HUES64 (cell line): ENCODE results near the gene CACNA2D1.

Experiments
- H3K27ac ChIP-seq: 2 replicates; pipeline ENCODE4 v1.7.0; 2013; ENCODE audit warnings: low read depth, low read length, inconsistent platforms
- H3K27me3 ChIP-seq: 2 replicates; pipeline ENCODE4 v1.6.1; 2013; ENCODE audit warnings: mild to moderate bottlenecking, low read length; ENCODE audit not compliant: insufficient read depth
- H3K36me3 ChIP-seq: 2 replicates; pipeline ENCODE4 v1.6.1; 2013; ENCODE audit warnings: mild to moderate bottlenecking, low read length; ENCODE audit not compliant: insufficient read depth
- H3K4me1 ChIP-seq: 2 replicates; pipeline ENCODE4 v1.6.1; 2013; ENCODE audit warnings: mild to moderate bottlenecking, low read length, moderate library complexity; ENCODE audit not compliant: insufficient read depth
- H3K4me3 ChIP-seq: 2 replicates; pipeline ENCODE4 v1.5.1; 2013; ENCODE audit warnings: mild to moderate bottlenecking, low read length, moderate library complexity
- H3K9ac ChIP-seq: 2 replicates; pipeline ENCODE4 v1.6.1; 2013; ENCODE audit warnings: mild to moderate bottlenecking, low read depth, low read length
- H3K9me3 ChIP-seq: 2 replicates; pipeline ENCODE4 v1.6.1; 2013; ENCODE audit warnings: low read depth, low read length; ENCODE audit not compliant: insufficient read depth
- WGBS: fragments of 150-250, 120-280 bp; methylation state at CpG from one replicate; pipeline ENCODE4 v1.1.7; 2013; ENCODE audit warnings: missing lambda C conversion rate; 5-methylcytosine and 5-hydroxymethylcytosine counted together

Gene CACNA2D1

DNA sequence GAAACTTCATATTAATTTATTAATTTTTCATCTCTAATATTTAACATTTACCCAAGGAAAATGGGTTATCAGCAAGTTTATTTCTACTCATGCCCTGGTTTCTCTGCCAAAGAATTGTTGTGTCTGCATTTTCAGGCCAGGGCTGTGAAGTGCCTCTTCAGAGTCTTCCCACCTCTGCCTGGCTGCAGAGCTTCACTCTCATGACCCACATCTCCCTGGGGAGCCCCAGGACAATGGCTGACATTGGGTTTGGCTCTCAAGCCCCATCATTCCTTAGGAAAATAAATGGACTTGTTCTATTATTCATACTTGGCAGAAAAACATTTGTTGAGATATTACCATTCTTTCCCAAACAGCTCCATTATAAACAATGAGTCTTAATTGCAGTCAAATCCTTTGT, 30.3 kb downstream of the CACNA2D1 start:
- no peak overlapping the region for H3K4me3 ChIP-seq
- no peaks in the 10 kb centered on the region for H3K9me3 ChIP-seq
- no peaks in the 10 kb centered on the region for H3K4me1 ChIP-seq
- no peak overlapping the region for H3K9ac ChIP-seq
- no peaks in the 10 kb centered on the region for H3K36me3 ChIP-seq
- no peaks in the 10 kb centered on the region for H3K27me3 ChIP-seq
- H3K27ac ChIP-seq = no peak overlapping the region

DNA sequence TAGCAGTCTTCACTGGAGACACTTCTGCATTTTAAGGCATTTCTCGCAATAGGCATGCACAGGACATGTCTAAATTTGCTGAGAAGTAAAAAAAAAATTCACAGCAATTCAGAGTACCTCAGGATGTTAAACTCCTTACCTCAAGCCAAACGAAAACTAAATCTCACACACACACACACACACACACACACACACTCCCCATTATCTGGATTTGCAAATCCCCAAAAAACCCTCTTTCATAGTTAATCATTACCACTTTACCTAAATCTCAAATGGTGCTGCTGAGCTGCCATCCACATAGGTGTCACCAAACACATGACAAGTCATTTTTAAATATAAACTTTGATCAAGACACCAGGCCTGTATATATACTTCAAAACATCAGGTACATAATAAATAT, 31.8 kb downstream of the CACNA2D1 start:
- H3K27me3 ChIP-seq = no peaks in the 10 kb centered on the region
- no peak overlapping the region for H3K27ac ChIP-seq
- H3K9ac ChIP-seq = no peak overlapping the region
- H3K4me1 ChIP-seq = no peaks in the 10 kb centered on the region
- no peaks in the 10 kb centered on the region for H3K9me3 ChIP-seq
- no peaks in the 10 kb centered on the region for H3K36me3 ChIP-seq
- WGBS = 78% methylated on average over 2 of the region's 2 CpGs
- H3K4me3 ChIP-seq = no peak overlapping the region

DNA sequence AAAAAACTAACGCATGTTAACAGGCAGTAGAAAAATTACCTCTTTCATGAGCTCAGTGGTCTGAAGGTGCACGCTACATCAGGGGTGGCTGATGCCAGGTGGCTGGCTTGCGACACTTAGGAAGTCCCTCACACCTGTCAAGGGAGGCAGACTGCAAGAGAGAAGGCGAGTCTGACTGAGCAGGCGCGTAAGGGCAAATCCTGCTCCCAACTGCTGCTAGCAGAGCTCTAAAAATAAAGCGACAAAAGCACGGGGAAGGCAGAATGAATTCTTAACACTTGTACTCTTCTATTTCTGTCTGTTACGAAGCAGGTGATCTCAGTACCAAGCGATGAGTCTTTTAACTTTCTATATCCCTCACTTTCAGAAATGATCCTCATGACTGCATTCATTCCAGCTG, 33.1 kb downstream of the CACNA2D1 start:
- 95% methylated on average over 10 of the region's 10 CpGs for WGBS
- H3K27me3 ChIP-seq = no peaks in the 10 kb centered on the region

DNA sequence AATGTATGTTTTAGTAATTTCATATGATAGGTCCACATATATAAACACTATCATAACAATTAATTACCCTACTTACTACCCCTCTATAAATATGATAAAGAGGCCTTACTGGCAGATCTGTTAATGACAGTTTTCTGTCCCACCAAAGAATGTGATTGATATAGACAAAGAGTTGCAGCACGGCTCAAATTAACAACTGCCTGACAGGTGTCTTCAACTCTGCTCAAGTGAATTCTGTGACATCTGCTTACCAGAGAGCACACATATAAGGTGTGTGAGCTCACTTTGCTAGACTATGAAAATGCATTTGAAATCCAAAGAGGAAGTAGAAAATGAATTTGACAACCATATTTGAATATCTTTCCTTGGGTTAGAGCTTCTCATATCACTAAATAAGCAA, 36.6 kb downstream of the CACNA2D1 start:
- H3K4me3 ChIP-seq = no peak overlapping the region
- WGBS = 98% methylated on average over 1 of the region's 1 CpG
- H3K4me1 ChIP-seq = no peaks in the 10 kb centered on the region
- H3K27ac ChIP-seq = no peak overlapping the region
- H3K27me3 ChIP-seq = no peaks in the 10 kb centered on the region
- no peak overlapping the region for H3K9ac ChIP-seq
- H3K36me3 ChIP-seq = no peaks in the 10 kb centered on the region
- H3K9me3 ChIP-seq = no peaks in the 10 kb centered on the region

More for the DNA sequence above, 33.1 kb downstream of the CACNA2D1 start:
- no peak overlapping the region for H3K9ac ChIP-seq
- H3K9me3 ChIP-seq = no peaks in the 10 kb centered on the region
- H3K36me3 ChIP-seq = no peaks in the 10 kb centered on the region
- H3K4me1 ChIP-seq = no peaks in the 10 kb centered on the region
- no peak overlapping the region for H3K4me3 ChIP-seq
- no peak overlapping the region for H3K27ac ChIP-seq

DNA sequence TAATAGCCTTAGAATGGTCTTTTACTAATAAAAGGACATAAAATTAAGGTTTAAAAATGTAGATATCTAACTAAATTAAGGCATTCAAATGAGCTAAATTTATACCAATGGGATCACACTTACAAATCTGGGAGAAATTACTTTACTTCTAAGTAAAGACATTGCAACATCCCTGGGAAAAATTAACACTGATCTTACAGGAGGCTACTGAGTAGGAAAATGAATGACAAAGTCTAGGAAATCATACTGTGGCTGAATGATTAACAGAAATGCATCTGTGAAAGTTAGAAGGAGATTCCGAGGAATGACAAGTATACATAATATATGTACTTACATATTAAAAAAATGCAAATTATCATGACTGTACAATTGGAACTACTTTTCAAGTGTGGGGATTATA, 38.3 kb downstream of the CACNA2D1 start:
- no peak overlapping the region for H3K9ac ChIP-seq
- H3K27ac ChIP-seq = no peak overlapping the region
- no CpG with 5 or more reads among the region's 1 CpG for WGBS
- no peaks in the 10 kb centered on the region for H3K27me3 ChIP-seq
- H3K9me3 ChIP-seq = no peaks in the 10 kb centered on the region
- no peaks in the 10 kb centered on the region for H3K36me3 ChIP-seq
- H3K4me1 ChIP-seq = no peaks in the 10 kb centered on the region
- no peak overlapping the region for H3K4me3 ChIP-seq

DNA sequence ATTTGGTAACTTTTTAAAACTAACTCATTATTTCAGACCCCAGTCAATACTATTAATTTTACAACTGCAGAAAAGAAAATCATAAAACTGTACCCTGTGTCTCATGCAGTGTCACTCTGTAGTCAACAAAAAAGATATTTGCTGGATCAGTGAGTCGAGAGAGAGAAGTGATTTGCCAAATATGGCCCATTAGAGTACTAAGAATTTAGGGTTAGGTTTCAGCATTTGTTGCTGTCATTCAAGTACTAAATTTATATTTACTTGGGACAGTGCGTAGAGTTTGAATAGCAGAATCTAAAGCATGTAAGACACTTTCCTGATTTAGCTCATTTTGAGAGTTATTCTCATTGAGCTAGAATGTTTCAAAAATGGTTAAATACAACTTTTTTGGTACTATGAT, 38.9 kb downstream of the CACNA2D1 start:
- Histone ChIP-seq H3K27me3 (no peaks in the 10 kb centered on the region), H3K36me3 (no peaks in the 10 kb centered on the region), H3K4me3 (no peak overlapping the region), H3K4me1 (no peaks in the 10 kb centered on the region), H3K9ac (no peak overlapping the region), H3K27ac (no peak overlapping the region), H3K9me3 (no peaks in the 10 kb centered on the region)
- WGBS = 100% methylated on average over 2 of the region's 2 CpGs

DNA sequence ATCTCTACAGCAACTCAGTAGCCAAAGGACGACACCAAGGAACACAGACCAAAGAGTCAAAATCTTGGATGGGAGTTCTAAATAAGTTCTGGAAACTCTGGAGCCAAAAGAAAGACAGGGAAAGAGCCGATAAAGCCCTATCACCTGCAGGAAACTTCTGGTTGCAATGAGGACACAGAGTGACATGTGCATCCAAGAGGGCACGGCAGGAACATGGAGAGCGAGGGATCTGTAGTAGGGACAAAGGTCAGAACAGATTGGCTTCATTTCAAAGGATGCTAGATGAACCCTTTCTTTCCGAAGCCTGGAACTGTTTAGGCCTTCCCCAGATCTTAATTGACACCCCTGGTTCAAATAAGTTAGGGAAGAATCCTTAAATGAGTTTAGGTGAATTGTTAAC, 39.5 kb downstream of the CACNA2D1 start:
- no peaks in the 10 kb centered on the region for H3K9me3 ChIP-seq
- H3K4me1 ChIP-seq = no peaks in the 10 kb centered on the region
- no peaks in the 10 kb centered on the region for H3K27me3 ChIP-seq
- no peak overlapping the region for H3K9ac ChIP-seq
- no peak overlapping the region for H3K27ac ChIP-seq
- no peaks in the 10 kb centered on the region for H3K36me3 ChIP-seq
- H3K4me3 ChIP-seq = no peak overlapping the region
- 96% methylated on average over 5 of the region's 5 CpGs for WGBS

DNA sequence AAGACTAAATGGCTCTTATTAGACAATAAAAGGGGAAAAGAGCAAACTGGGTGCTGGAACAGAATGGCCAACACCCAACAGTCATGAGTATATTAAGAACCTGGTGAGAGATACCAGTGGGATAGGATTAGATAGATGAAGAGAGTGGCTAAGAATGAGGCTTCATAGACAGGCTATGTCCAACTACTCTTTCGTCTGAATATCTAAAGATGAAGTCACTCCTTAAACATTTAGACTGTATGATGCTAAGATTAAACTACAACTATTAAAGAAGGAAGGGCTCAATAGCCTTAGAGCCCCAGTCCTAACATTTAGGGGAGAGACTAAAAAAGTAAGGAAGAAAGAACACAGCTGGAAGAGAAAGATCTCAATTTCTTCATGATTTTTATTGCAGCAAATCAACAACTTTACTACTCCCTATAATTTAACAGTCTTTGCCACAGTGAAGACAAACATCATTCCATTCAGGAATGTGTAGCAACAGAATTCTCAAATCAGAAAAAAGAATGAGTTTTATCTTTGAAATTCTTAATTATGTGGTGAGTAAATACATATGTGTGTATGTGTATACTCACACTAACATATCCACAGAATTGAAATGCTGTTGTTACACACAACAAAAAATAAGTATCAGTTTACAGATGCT, 45.6 kb downstream of the CACNA2D1 start:
- Histone ChIP-seq H3K27ac (no peak overlapping the region), H3K36me3 (no peaks in the 10 kb centered on the region), H3K9me3 (no peaks in the 10 kb centered on the region), H3K4me1 (no peaks in the 10 kb centered on the region), H3K27me3 (no peaks in the 10 kb centered on the region), H3K4me3 (no peak overlapping the region), H3K9ac (no peak overlapping the region)
- no CpG with 5 or more reads among the region's 1 CpG for WGBS

DNA sequence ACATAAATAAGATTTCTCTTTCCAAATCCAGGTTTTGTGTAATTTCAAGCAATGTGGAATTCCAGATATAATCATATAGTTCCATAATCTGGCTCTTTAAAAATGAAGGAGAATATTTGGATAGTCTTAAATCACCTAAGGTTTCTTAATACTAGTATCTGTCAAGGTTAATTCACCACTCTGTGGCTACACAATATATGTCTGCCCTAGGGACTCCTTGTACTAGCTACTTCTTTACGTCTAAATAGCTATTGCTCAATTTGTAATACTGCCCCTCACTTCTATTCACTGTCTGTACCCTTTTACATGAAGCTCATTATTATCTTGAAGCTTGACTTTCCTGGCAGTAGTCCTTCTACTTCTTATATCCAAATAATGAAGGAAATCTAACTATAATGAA, 47.2 kb downstream of the CACNA2D1 start:
- Histone ChIP-seq H3K4me3 (no peak overlapping the region), H3K4me1 (no peaks in the 10 kb centered on the region), H3K36me3 (peaks cover 6% of the 10 kb centered on the region; the same call in 1 of the 2 replicates), H3K9me3 (peaks cover 11% of the 10 kb centered on the region), H3K9ac (no peak overlapping the region), H3K27me3 (no peaks in the 10 kb centered on the region), H3K27ac (no peak overlapping the region)
- 94% methylated on average over 1 of the region's 1 CpG for WGBS

DNA sequence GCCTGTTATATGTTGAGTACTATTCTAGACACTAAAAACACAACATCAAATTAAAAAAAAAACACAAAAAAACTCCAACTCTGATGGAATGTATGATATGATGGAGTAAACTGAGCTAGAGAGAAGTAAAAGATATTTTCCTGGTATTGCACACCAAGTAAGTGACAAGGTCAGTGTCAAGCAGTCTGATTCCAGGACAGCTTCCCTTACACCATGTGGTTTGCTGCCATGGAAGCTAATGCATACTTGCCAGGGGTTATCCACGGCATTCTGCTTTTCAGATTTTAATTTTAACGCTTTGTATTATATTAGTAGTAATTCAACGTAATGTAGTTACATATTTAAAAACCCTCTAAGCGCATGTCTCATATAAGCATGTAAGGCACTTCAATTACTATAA, 48.4 kb downstream of the CACNA2D1 start:
- Histone ChIP-seq H3K27me3 (no peaks in the 10 kb centered on the region), H3K9ac (no peak overlapping the region), H3K4me3 (no peak overlapping the region), H3K9me3 (peaks cover 11% of the 10 kb centered on the region), H3K4me1 (peaks cover 8% of the 10 kb centered on the region; the same call in 1 of the 2 replicates), H3K36me3 (peaks cover 6% of the 10 kb centered on the region; the same call in 1 of the 2 replicates), H3K27ac (no peak overlapping the region)
- 83% methylated on average over 1 of the region's 4 CpGs for WGBS

DNA sequence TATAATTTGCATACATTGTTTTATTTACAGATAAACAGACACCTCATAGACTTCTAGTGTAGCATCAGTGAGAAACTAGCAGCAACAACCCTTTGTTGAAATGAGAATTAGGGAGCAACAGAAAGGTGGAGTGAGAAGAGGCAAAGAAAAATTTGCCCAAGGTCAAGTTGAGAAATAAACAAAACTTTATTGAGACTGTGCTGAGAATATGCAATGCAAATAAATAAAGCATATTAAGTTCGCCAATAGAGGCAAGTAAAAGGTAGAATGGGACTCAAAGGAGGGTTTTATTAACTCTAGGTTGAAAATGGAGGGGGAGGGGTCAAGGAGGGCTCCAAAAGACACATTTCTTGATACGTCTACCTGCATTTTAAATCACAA, 49.7 kb downstream of the CACNA2D1 start:
- peaks cover 15% of the 10 kb centered on the region for H3K4me1 ChIP-seq
- H3K27ac ChIP-seq = no peak overlapping the region
- no peak overlapping the region for H3K4me3 ChIP-seq
- H3K27me3 ChIP-seq = no peaks in the 10 kb centered on the region
- H3K9me3 ChIP-seq = peaks cover 11% of the 10 kb centered on the region
- H3K9ac ChIP-seq = no peak overlapping the region
- peaks cover 6% of the 10 kb centered on the region; the same call in 1 of the 2 replicates for H3K36me3 ChIP-seq
- WGBS = 97% methylated on average over 1 of the region's 2 CpGs
